ENCODE results near the gene MRPL38.
"Not testable (repeated sequence)": the region's sequence is repeated elsewhere in the genome, so short reads cannot be mapped to it uniquely, and the experiment has no call there.

The MRPL38 gene

DNA sequence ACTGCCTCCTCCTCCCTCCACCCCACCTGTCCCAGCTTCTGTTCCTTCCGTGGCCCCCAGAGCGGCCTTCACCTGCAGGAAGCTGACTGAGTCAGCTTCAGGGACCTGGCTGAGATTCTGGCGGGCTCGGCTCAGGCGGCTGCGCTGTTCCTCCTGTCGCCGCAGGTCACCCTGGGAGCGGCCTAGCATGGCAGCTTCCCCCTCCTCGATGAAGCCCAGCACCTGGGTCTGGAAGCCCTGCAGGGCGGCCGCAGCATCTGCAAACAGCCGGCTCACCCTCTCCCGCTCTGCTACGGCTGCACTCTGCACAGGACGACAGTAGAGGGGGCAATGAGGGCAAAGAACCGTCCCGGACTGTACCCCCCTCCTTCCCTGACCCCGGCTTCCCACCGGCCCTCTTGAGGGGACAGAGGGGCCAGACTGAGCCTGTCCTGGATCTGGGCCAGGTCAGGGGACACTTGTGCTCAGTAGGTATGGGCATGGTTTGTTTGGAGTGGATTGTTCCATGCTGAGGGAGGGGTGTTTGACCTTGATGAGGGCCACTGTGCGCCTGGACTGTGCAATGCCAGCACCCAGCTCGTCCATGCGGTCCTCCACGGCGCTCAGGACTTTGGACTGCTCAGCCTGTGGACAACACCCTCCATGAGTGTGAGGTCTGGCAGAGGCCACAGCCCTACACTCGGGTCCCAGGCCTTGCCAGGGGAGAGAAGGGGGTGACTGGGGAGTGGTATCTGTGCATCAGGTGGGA lies 28.3 kb downstream of the MRPL38 start:
- no peak for DNase-seq (ENCODE audit: low read depth)

DNA sequence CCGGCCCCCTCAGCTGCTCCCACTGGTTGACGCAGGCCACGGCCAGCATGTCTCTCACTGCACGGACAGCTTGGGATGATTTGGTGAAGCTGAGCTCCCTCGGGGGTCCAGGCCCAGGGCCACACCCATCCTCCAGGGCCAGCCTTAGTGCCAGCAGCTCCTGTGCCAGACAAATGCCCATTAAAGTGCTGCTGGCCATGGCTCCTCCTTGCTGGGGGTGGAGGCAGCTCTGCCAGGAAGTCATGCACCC lies 28.8 kb downstream of the MRPL38 start:
- DNase-seq (ENCODE audit: low read depth): no peak

- DNase-seq (ENCODE audit: low read depth): no peak
Measured at GRCh38 chr17:75875182-75875939, 29.3 kb downstream of the MRPL38 start.

GRCh38 chr17:75874323-75875181 lies 30.1 kb downstream of the MRPL38 start:
- no peak for DNase-seq (ENCODE audit: low read depth)

DNA sequence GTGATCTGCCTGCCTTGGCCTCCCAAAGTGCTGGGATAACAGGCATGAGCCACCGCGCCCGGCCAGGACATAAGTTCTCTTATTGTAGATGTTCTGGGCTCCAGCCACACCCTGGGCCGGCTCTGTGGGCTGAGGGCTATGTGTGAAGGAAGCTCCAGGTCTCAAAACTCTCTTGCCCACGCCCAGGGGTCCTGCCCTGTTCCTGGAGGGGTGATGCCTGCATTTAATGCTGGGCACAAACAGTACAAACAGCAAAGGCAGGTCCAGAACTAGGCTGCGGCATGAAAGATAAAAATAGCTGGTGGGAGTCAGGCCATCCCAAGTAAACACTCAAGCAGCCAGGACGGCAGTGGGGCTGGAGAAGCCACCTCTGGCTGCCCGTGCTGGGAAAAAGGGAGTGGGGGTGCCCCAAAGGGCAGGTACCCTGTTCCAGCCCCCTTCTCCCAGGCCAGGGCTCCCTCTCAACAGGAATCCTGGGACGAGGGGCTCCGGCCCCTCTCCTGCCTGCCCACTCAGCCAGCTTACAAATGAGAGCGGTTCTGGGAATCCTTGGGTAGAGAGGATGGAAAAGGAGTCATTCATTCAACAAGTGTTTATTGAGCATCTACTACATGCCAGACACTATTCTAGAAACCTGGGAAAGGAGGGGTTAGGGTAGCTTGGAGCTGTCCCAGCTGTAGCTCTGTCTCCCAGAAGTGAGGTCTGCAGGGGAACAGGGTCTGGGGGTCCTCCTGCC lies 30.9 kb downstream of the MRPL38 start:
- no peak for DNase-seq (ENCODE audit: low read depth)

DNA sequence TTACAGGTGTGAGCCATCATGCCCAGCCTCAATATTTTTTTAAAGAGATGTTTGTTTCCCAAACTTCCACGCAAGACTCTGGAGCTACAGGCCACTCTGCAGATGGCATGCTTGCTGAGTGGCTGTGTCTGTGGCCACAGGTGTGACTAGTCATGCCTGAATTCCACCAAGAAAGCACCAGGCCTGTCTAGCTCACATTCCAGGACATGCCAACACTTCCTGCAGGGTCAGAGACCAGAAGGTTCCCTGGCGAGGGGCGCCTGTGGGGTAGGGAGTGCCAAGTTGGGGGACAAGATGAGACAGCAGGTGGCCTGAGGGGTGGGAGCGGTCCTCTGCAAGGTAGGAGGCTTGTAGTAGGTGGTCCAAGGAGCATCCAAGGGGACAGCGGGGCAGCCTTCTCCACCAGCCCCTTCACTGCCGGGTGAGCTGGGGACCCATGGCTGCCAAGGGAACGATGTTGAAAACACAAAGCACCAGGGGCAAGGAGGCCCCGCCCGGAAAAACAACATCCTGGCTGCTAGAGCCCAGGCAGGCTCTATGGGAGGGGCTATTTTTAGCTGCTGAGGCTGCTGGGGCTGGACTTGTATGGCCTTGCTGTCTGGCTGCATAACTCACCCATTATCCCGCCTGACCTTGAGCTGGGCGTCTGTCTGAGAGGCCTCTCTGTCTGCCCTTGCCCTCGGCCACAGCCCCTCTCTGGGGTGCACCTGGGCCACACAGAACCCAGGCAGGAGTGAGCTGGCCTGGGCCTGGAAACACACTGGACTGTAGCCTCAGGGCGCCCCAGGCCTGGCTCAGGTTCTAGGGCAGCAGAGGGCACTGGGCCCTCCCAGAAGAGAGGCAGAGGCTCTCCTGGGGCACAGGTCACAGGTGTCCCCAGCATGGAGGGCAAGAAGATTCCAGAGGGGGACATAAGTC lies 32.0 kb downstream of the MRPL38 start:
- DNase-seq (ENCODE audit: low read depth): peak; percentile 89

- DNase-seq (ENCODE audit: low read depth): not testable (repeated sequence)
Measured at GRCh38 chr17:75870228-75870627, 34.5 kb downstream of the MRPL38 start.

GRCh38 chr17:75869282-75870141 lies 35.2 kb downstream of the MRPL38 start:
- peak; percentile 61 for DNase-seq (ENCODE audit: low read depth)

- not testable (repeated sequence) for DNase-seq (ENCODE audit: low read depth)
Measured at GRCh38 chr17:75868730-75869281, 35.9 kb downstream of the MRPL38 start.

GRCh38 chr17:75865404-75866188 lies 39.1 kb downstream of the MRPL38 start:
- not testable (repeated sequence) for DNase-seq (ENCODE audit: low read depth)

- DNase-seq (ENCODE audit: low read depth): not testable (repeated sequence)
Measured at GRCh38 chr17:75864887-75865286, 39.8 kb downstream of the MRPL38 start.

DNA sequence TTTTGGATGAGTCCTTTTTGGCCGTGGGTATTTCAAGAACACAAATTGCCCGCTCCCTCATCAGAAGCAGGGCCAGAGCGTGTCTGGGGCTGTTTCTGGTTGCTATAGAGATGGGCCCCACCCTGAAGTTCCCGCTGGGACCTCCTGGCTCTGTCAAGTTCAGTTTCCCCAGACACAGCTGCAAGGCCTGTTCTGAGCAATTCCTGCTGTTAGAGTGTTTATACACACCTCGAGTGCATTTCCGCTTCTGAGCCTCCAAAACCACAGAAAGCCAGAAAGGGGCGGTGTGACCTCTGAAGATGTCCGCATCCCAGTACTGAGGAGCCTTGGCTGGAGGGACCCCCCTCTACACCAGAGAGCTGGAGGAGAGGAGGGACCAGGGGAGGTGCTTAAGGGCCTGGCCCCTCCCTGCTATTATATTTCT lies 40.2 kb downstream of the MRPL38 start:
- peak; percentile 70 for DNase-seq (ENCODE audit: low read depth)

GRCh38 chr17:75861927-75862317 lies 42.8 kb downstream of the MRPL38 start:
- DNase-seq (ENCODE audit: low read depth): peak; percentile 31

- DNase-seq (ENCODE audit: low read depth): not testable (repeated sequence)
Measured at GRCh38 chr17:75859358-75859757, 45.3 kb downstream of the MRPL38 start.

DNA sequence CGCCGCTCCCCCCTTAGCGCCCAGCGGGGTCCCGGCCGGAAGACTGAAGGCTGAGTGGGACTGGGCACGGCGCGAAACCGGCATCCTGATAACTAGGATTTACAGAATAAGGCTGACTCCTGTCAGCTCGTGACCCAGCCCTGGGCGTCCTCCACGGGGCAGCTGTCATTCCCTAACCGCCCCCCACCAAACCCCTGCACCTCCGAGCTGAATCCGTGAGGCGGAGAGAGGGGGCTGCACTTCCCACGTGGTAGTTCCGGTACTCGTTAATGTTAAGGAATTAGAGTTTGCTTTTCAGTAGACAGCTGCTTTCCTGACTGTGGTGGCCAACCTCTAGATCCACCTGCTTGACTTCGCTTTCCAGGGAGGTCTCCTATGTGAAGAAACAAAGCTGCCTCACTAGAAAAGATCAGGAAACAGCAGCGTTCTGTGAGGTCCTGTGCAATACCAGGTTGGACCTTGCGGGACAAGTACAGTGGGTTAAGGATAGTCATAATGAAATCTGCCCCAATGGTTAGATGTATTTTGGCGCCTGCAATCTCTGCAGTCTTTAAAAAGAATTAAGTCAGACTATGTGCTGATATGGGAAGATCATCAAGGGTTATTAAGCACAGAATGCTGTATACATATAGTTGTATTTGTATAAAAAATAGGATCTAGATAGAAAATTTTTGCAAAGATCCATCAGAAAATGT lies 48.5 kb downstream of the MRPL38 start:
- no peak for DNase-seq (ENCODE audit: low read depth)

- peak; percentile 100 for DNase-seq (ENCODE audit: low read depth)
Measured at GRCh38 chr17:75855310-75856061, 49.2 kb downstream of the MRPL38 start, which contains the start of gene WBP2. Gene WBP2 (minus strand): TSS chr17:75855335. CDS start chr17:75855297, 38 bp downstream.

GRCh38 chr17:75854881-75855309 lies 49.8 kb downstream of the MRPL38 start:
- DNase-seq (ENCODE audit: low read depth): no peak
